Endothelial cell of umbilical vein (primary cell): ENCODE results near the gene MFSD8. TPM values are rescaled to one million over a fixed set of nuclear protein-coding genes. Genes with fewer than 3 reads are reported as not detected.

Source experiments
- BruUV-seq: library from RNA; stranded (reverse); fragments of 400-500 nt; replicated peaks from 2 replicates; lab custom pipeline; 2021; lab: Mats Ljungman, UMichigan
- CTCF ChIA-PET: fragments of 300-600, 350-600 bp; sonication (Branson Sonifier 250); formaldehyde crosslinking; loops from one replicate; lab custom pipeline; 2021; ENCODE audit warnings: antibody characterized with exemption, inconsistent platforms; lab: Charles Lee
- POLR2A ChIA-PET: fragments of 300-600, 350-600 bp; sonication (Branson Sonifier 250); formaldehyde crosslinking; loops from one replicate; lab custom pipeline; 2021; ENCODE audit warnings: antibody characterized with exemption, inconsistent platforms; lab: Charles Lee
- DNase-seq: peaks from one replicate; pipeline ENCODE4 v3.0.0-alpha.2; 2011; ENCODE audit warnings: low read depth, low spot score
- FAIRE-seq: peaks from 2 replicates; lab custom pipeline; 2011; peaks lifted over from hg19 to GRCh38; lab: Jason Lieb, UNC
- H2AFZ ChIP-seq: 2 replicates; pipeline ENCODE4 v1.6.0; 2012; ENCODE audit warnings: low read depth, low read length, control low read depth, inconsistent platforms
- H3K27ac ChIP-seq: 2 replicates; pipeline ENCODE4 v1.5.1; 2011; ENCODE audit warnings: low read depth, mild to moderate bottlenecking, control low read depth, low read length, moderate library complexity; ENCODE audit not compliant: insufficient read depth
- H3K27me3 ChIP-seq, 2 experiments: 2 replicates each; pipeline versions ENCODE4 v1.6.0 to v1.6.1; 2011; ENCODE audit warnings: low read length in 2 of 2, mixed read lengths in 1 of 2; ENCODE audit not compliant: control insufficient read depth in 2 of 2, insufficient read depth in 2 of 2
- H3K36me3 ChIP-seq, 2 experiments: 2 replicates in 1 of 2; 3 replicates in 1 of 2; pipeline ENCODE4 v1.5.1; 2011; ENCODE audit warnings: low read length in 2 of 2, mild to moderate bottlenecking in 1 of 2, moderate library complexity in 1 of 2; ENCODE audit not compliant: control insufficient read depth in 2 of 2, insufficient read depth in 2 of 2; ENCODE audit errors: extremely low read depth in 1 of 2
- H3K4me1 ChIP-seq: 3 replicates; pipeline ENCODE4 v1.5.1; 2011; ENCODE audit warnings: mild to moderate bottlenecking, low read length; ENCODE audit not compliant: control insufficient read depth, insufficient read depth; ENCODE audit errors: extremely low read depth
- H3K4me2 ChIP-seq: 2 replicates; pipeline ENCODE4 v1.6.1; 2011; ENCODE audit warnings: low read length, control low read depth, mixed read lengths; ENCODE audit not compliant: insufficient read depth
- H3K4me3 ChIP-seq, 3 experiments: fragments of 200-600 bp in 1 of 3; sonication (generic), shearing (Covaris generic) in 1 of 3; replicated peaks in 1 of 3; 2 replicates each; pipeline ENCODE4 v1.5.1; 2011 to 2016; ENCODE audit warnings: control low read depth in 3 of 3, low read length in 3 of 3, mild to moderate bottlenecking in 2 of 3, inconsistent platforms in 1 of 3, low read depth in 1 of 3, moderate library complexity in 1 of 3; ENCODE audit not compliant: insufficient read depth in 1 of 3
- H3K79me2 ChIP-seq: 2 replicates; pipeline ENCODE4 v1.6.0; 2012; ENCODE audit warnings: low read length, inconsistent platforms; ENCODE audit not compliant: control insufficient read depth, insufficient read depth
- H3K9ac ChIP-seq: replicated peaks from 2 replicates; pipeline ENCODE3; 2011; ENCODE audit warnings: low read length, control low read depth; ENCODE audit not compliant: insufficient read depth; ENCODE audit errors: extremely low read depth
- H3K9me1 ChIP-seq: replicated peaks from 3 replicates; pipeline ENCODE4 v1.6.0; 2011; ENCODE audit warnings: mild to moderate bottlenecking, low read length; ENCODE audit not compliant: control insufficient read depth, insufficient read depth; ENCODE audit errors: extremely low read depth
- H3K9me3 ChIP-seq: replicated peaks from 2 replicates; pipeline ENCODE4 v1.5.1; 2012; ENCODE audit warnings: low read length, inconsistent platforms; ENCODE audit not compliant: control insufficient read depth, insufficient read depth
- H4K20me1 ChIP-seq: replicated peaks from 2 replicates; pipeline ENCODE3; 2011; ENCODE audit warnings: mild to moderate bottlenecking, low read length; ENCODE audit not compliant: control insufficient read depth, insufficient read depth; ENCODE audit errors: extremely low read depth
- CTCF ChIP-seq, 2 donors: IDR thresholded peaks; 1 replicate in 1 of 2; 2 replicates in 1 of 2; pipeline ENCODE4 v1.5.1; 2011; ENCODE audit warnings: low read length in 2 of 2, mild to moderate bottlenecking in 2 of 2, moderate library complexity in 2 of 2, control low read depth in 1 of 2, inconsistent platforms in 1 of 2, low read depth in 1 of 2; ENCODE audit not compliant: insufficient read depth in 1 of 2; ENCODE audit errors: extremely low read depth in 1 of 2
- EZH2 ChIP-seq: IDR thresholded peaks from 2 replicates; pipeline ENCODE4 v1.6.1; 2012; ENCODE audit warnings: borderline replicate concordance, low read depth, mild to moderate bottlenecking, moderate library complexity, low read length, inconsistent platforms; ENCODE audit not compliant: severe bottlenecking
- FOS ChIP-seq: IDR thresholded peaks from 2 replicates; pipeline ENCODE4 v1.6.1; 2011; ENCODE audit warnings: mild to moderate bottlenecking, low read length, moderate library complexity, borderline replicate concordance; ENCODE audit not compliant: insufficient read depth
- GATA2 ChIP-seq: IDR thresholded peaks from 2 replicates; pipeline ENCODE4 v1.7.0; 2011; ENCODE audit warnings: low read depth, mild to moderate bottlenecking, moderate library complexity, mixed read lengths, low read length; ENCODE audit not compliant: insufficient read length, insufficient read depth
- JUN ChIP-seq: IDR thresholded peaks from 2 replicates; pipeline ENCODE4 v1.6.1; 2011; ENCODE audit warnings: borderline replicate concordance, low read depth; ENCODE audit not compliant: insufficient read length, insufficient read depth
- MAX ChIP-seq: IDR thresholded peaks from 2 replicates; pipeline ENCODE4 v1.6.1; 2011; ENCODE audit not compliant: insufficient read depth, insufficient read length
- POLR2A ChIP-seq: IDR thresholded peaks from 2 replicates; pipeline ENCODE4 v1.6.1; 2012; ENCODE audit warnings: low read depth, mild to moderate bottlenecking, control low read depth, low read length
- POLR2AphosphoS5 ChIP-seq: IDR thresholded peaks from 2 replicates; pipeline ENCODE4 v1.6.1; 2012; ENCODE audit warnings: low read depth, mild to moderate bottlenecking, control low read depth, low read length, moderate library complexity; ENCODE audit not compliant: insufficient read depth
- dilution Hi-C: fragments of 300-500 bp; cut with MboI; formaldehyde crosslinking; loops from one replicate; pipeline ENCODE4 v1.15.0; 2019; ENCODE audit warnings: low sequenced_read_pairs; ENCODE audit not compliant: extremely low pct_ligation_motif_present
- intact Hi-C: fragments of 100-400 bp; cut with micrococcal nuclease; formaldehyde crosslinking; loops from one replicate; pipeline ENCODE4 v1.10.0; 2022
- polyA plus RNA-seq, 4 experiments: library from polyadenylated mRNA; depleted of rRNA in 3 of 4; stranded (reverse) in 3 of 4; unstranded in 1 of 4; fragments of >200 nt; gene quantifications; 2 replicates each; pipeline versions ENCODE4 v1.2.1 to v1.2.3, GENCODE V29; 2011 to 2012; ENCODE audit warnings: missing spikeins in 1 of 4
- total RNA-seq: library from RNA; stranded (reverse); gene quantifications from 2 replicates; pipeline ENCODE4 v1.2.3, GENCODE V29; 2021

Gene MFSD8
- total and polyA plus RNA-seq, 2 donors (not counting 3 experiments of a cell fraction or from before 2014, with no cell fraction given), result 11.5 to 19.4 TPM

- Histone ChIP-seq H3K36me3 (no peaks in the 10 kb centered on the region), H3K9me3 (no peaks in the 10 kb centered on the region), H3K79me2 (no peaks in the 10 kb centered on the region), H2AFZ (peak overlapping the region; percentile 68), H3K4me2 (peak overlapping the region; percentile 30), H4K20me1 (no peaks in the 10 kb centered on the region), H3K4me1 (peaks cover 12% of the 10 kb centered on the region), H3K4me3 (no peak overlapping the region), H3K9ac (no peak overlapping the region), H3K27me3 (no peaks in the 10 kb centered on the region), H3K27ac (peak overlapping the region; percentile 2), H3K9me1 (no peaks in the 10 kb centered on the region)
- TF ChIP-seq FOS (peak; percentile 50), EZH2 (no peak), JUN (peak; percentile 30), GATA2 (no peak), MAX (peak; percentile 42), POLR2A (no peak)
- intact Hi-C loops, result no loop called here
- POLR2A ChIA-PET, result no interaction called here
- CTCF ChIA-PET, result interaction anchor here (1.5 to 1.7 kb wide), 2 partner anchors 11 to 89 kb away, joined by 3 to 4 read pairs; partner anchors contain the start of genes HSPA4L and PLK4
- FAIRE-seq, result peak; percentile 93
- peak; percentile 85 for DNase-seq
- dilution Hi-C loops, result no loop called here
- no TSS peak for BruUV-seq
Measured at GRCh38 chr4:127870688-127871087, 94.3 kb downstream of the MFSD8 start.

- Histone ChIP-seq H3K36me3 (no peaks in the 10 kb centered on the region), H3K4me1 (peaks cover 12% of the 10 kb centered on the region), H3K79me2 (no peaks in the 10 kb centered on the region), H2AFZ (no peak overlapping the region), H3K27ac (no peak overlapping the region), H4K20me1 (no peaks in the 10 kb centered on the region), H3K27me3 (no peaks in the 10 kb centered on the region), H3K9me1 (no peaks in the 10 kb centered on the region), H3K9me3 (no peaks in the 10 kb centered on the region), H3K9ac (no peak overlapping the region), H3K4me3 (no peak overlapping the region), H3K4me2 (peak overlapping the region; percentile 30)
- POLR2A ChIA-PET, result no interaction called here
- intact Hi-C loops, result no loop called here
- DNase-seq (no peak), FAIRE-seq (no peak)
- TF ChIP-seq MAX, result no peak
- TF ChIP-seq CTCF (IDR thresholded peaks at IDR 0.05; ENCODE audit: extremely low read depth in 1 of 2, insufficient read depth in 1 of 2, low read depth in 1 of 2, low read length in 2 of 2), result no peak
- no peak for TF ChIP-seq JUN
- TF ChIP-seq FOS, result no peak
- no peak for TF ChIP-seq GATA2
- TF ChIP-seq POLR2A, result no peak
- TF ChIP-seq POLR2AphosphoS5, result no peak
- CTCF ChIA-PET, result interaction anchor here (1.7 kb wide), 1 partner anchor 11 kb away, joined by 4 read pairs; the partner anchor contains the start of gene PLK4
- dilution Hi-C loops, result no loop called here
- no TSS peak for BruUV-seq
Measured at GRCh38 chr4:127870281-127870680, 94.7 kb downstream of the MFSD8 start.
